ENCODE measurements around the gene SEPTIN1.
"Not testable (repeated sequence)": the region's sequence is repeated elsewhere in the genome, so short reads cannot be mapped to it uniquely, and the experiment has no call there.

The SEPTIN1 gene

DNA sequence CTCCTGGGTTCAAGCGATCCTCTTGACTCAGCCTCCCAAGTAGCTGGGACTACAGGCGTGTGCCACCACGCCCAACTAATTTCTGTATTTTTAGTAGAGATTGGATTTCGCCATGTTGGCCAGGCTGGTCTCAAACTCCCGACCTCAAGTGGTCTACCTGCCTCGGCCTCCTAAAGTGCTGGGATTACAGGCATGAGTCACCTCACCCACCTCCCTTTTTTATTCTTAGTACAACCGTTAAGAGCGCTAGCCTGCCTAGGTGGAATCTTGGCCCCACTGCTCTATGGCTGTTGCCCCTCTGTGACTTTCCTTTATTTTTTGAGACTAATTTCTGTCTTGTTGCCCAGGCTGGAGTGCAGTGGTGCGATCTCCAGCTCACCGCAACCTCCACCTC lies 44.4 kb downstream of the SEPTIN1 start:
- not testable (repeated sequence) for DNase-seq

DNA sequence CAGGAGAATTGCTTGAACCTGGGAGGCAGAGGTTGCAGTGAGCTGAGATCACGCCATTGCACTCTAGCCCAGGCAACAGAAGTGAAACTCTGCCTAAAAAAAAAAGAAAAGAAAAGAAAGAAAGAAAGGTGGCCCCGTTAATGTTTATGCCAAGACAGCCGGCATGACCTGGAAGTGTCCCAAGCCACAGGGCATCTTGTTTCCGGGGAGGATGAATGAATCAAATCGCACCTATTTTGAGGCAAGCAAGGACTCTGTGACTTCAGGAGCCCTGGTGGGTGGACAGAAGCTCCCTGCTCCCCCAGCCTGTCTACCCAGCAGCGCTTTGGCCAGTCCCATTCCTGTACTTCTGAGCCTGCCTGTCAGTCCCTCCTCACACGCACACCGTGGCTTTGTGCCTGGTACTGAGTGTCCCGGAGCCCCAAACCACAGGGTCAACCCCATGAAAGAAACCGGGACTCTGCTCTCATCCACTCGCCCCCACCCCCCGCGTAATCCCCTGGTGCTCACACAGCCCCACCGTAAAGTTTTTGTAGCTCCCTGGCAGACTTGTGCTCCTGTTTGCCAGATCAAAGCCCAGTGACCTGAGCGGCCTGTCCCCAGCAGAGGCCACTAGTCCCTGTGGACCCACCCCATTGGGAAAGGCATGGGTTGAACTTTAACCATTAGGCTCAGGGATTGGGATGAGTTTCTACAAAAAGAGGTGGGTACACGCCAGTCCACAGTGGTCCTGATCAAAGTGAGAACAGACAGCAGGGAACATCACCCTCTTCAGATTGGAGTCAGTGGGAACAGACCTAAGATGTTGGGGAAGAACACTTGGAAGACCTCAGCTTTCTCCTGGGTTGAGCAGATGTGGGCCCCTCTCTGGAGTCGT lies 46.5 kb downstream of the SEPTIN1 start:
- DNase-seq: no peak

- peak; percentile 77 for DNase-seq
These were observed 47.2 kb downstream of the SEPTIN1 start for GRCh38 chr16:30335028-30335597.

- DNase-seq: peak; percentile 88
These were observed 47.8 kb downstream of the SEPTIN1 start for GRCh38 chr16:30334473-30334989.

Measured in hematopoietic multipotent progenitor cell treated with erythropoietin and hydrocortisone succinate and interleukin-3 and kit ligand, for 8 days (in vitro differentiated cells).